Liver (tissue), 3 donors: Measurements from ENCODE around the gene VDR.

ENCODE experiments used
- FOXA1 ChIP-seq: IDR thresholded peaks from 2 replicates; pipeline ENCODE4 v1.6.1; 2016; ENCODE audit warnings: antibody characterized with exemption
- FOXA2 ChIP-seq: IDR thresholded peaks from 2 replicates; pipeline ENCODE4 v1.6.1; 2016; ENCODE audit warnings: antibody characterized with exemption
- JUND ChIP-seq, 2 donors: IDR thresholded peaks; 2 replicates each; pipeline ENCODE4 v1.6.1; 2016; ENCODE audit warnings: antibody characterized with exemption in 2 of 2
- NR2F2 ChIP-seq: IDR thresholded peaks from 2 replicates; pipeline ENCODE4 v1.6.1; 2016; ENCODE audit warnings: antibody characterized with exemption
- RAD21 ChIP-seq, 2 donors: IDR thresholded peaks; 2 replicates each; pipeline ENCODE4 v1.6.1; 2016; ENCODE audit warnings: antibody characterized with exemption in 2 of 2, mild to moderate bottlenecking in 2 of 2
- SP1 ChIP-seq: IDR thresholded peaks from 2 replicates; pipeline ENCODE4 v1.6.1; 2018; ENCODE audit warnings: antibody characterized with exemption, mild to moderate bottlenecking
- YY1 ChIP-seq: IDR thresholded peaks from 2 replicates; pipeline ENCODE4 v1.6.1; 2016; ENCODE audit warnings: antibody characterized with exemption, mild to moderate bottlenecking
- TF ChIP-seq, protein P1 (sequence below): IDR thresholded peaks from 2 replicates; pipeline ENCODE4 v1.6.1; 2016; ENCODE audit warnings: antibody characterized with exemption, mild to moderate bottlenecking
- TF ChIP-seq, protein P2 (sequence below): fragments of 150-350 bp; IDR thresholded peaks from 2 replicates; pipeline ENCODE4 v1.5.1; 2017; ENCODE audit warnings: improper control_type of control experiment, low read depth, low read length; ENCODE audit not compliant: missing input control
- TF ChIP-seq, protein P3 (sequence below): IDR thresholded peaks from 2 replicates; pipeline ENCODE4 v1.6.1; 2016; ENCODE audit warnings: antibody characterized with exemption
- donor health status: healthy.
- donor health status: healthy.

DNA sequence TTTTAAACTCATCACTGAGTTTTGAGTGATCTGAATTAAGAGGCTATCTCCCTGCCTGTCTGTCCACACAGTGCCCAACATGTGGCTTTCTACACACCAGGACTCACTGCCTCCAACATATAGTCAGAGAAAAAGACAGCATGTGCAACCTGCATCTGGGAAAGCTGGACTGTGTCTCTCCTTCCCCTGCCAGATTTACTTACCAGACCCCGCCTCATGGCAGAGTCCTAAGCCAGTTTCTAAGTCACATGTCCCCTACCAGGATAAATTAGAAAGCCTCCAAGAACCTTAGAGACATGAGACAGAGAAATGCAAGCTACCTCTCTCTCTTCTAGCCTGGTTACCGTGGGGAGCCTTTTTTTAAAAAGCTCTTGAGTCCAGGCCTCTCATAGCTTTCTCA, 82.4 kb downstream of the VDR start:
- TF ChIP-seq, protein P1, sequence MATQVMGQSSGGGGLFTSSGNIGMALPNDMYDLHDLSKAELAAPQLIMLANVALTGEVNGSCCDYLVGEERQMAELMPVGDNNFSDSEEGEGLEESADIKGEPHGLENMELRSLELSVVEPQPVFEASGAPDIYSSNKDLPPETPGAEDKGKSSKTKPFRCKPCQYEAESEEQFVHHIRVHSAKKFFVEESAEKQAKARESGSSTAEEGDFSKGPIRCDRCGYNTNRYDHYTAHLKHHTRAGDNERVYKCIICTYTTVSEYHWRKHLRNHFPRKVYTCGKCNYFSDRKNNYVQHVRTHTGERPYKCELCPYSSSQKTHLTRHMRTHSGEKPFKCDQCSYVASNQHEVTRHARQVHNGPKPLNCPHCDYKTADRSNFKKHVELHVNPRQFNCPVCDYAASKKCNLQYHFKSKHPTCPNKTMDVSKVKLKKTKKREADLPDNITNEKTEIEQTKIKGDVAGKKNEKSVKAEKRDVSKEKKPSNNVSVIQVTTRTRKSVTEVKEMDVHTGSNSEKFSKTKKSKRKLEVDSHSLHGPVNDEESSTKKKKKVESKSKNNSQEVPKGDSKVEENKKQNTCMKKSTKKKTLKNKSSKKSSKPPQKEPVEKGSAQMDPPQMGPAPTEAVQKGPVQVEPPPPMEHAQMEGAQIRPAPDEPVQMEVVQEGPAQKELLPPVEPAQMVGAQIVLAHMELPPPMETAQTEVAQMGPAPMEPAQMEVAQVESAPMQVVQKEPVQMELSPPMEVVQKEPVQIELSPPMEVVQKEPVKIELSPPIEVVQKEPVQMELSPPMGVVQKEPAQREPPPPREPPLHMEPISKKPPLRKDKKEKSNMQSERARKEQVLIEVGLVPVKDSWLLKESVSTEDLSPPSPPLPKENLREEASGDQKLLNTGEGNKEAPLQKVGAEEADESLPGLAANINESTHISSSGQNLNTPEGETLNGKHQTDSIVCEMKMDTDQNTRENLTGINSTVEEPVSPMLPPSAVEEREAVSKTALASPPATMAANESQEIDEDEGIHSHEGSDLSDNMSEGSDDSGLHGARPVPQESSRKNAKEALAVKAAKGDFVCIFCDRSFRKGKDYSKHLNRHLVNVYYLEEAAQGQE: no peak
- TF ChIP-seq, protein P2, sequence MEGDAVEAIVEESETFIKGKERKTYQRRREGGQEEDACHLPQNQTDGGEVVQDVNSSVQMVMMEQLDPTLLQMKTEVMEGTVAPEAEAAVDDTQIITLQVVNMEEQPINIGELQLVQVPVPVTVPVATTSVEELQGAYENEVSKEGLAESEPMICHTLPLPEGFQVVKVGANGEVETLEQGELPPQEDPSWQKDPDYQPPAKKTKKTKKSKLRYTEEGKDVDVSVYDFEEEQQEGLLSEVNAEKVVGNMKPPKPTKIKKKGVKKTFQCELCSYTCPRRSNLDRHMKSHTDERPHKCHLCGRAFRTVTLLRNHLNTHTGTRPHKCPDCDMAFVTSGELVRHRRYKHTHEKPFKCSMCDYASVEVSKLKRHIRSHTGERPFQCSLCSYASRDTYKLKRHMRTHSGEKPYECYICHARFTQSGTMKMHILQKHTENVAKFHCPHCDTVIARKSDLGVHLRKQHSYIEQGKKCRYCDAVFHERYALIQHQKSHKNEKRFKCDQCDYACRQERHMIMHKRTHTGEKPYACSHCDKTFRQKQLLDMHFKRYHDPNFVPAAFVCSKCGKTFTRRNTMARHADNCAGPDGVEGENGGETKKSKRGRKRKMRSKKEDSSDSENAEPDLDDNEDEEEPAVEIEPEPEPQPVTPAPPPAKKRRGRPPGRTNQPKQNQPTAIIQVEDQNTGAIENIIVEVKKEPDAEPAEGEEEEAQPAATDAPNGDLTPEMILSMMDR: no peak
- no peak for TF ChIP-seq RAD21 (IDR thresholded peaks at IDR 0.05)
- no peak for TF ChIP-seq FOXA2
- no peak for TF ChIP-seq JUND (IDR thresholded peaks at IDR 0.05)
- no peak for TF ChIP-seq NR2F2
- TF ChIP-seq SP1: no peak
- no peak for TF ChIP-seq YY1
- TF ChIP-seq FOXA1: no peak
- TF ChIP-seq, protein P3, sequence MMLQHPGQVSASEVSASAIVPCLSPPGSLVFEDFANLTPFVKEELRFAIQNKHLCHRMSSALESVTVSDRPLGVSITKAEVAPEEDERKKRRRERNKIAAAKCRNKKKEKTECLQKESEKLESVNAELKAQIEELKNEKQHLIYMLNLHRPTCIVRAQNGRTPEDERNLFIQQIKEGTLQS: no peak
